ENCODE measurements around the gene RNU7-1. TPM values are rescaled to one million over a fixed set of nuclear protein-coding genes. Genes with fewer than 3 reads are reported as not detected.

Gene RNU7-1
- total and polyA plus RNA-seq, 9 of the 15 experiments (the other 6 are each of a cell fraction or from before 2014, with no cell fraction given) = not detected

DNA sequence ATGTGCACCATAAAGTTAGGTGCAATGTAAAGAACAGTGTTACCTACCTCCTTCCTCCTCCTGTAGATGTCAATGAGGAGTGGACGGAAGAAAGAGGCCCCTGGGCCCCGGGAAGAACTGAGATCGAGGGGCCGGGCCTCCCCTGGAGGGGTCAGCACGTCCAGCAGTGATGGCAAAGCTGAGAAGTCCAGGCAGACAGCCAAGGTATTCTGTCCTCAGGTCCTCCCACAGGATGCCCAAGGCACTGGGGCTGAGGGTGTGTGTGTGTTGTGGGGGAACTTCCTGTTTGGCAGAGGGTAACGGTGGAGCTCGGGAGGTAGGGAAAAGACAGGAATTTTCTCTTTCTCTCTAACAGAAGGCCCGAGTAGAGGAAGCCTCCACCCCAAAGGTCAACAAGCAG is 9.5 kb upstream of the RNU7-1 start:
- DNase-seq (ENCODE audit: extremely low read depth in 1 of 4, low spot score in 3 of 4) = no peak
- Histone ChIP-seq H3K27me3 (ENCODE audit: control insufficient read depth in 2 of 2, insufficient read depth in 2 of 2, low read length in 2 of 2) (no peaks in the 10 kb centered on the region), H3K4me1 (replicated peaks in 1 of 2; ENCODE audit: control insufficient read depth in 2 of 2, insufficient read depth in 2 of 2, low read length in 2 of 2) (peaks cover 33 to 51% of the 10 kb centered on the region in 2 experiments; a peak in 4 of 5 replicates), H3K4me2 (ENCODE audit: insufficient read depth, low read length) (no peak overlapping the region), H3K36me3 (ENCODE audit: control insufficient read depth, insufficient read depth, low read length) (peaks cover 57% of the 10 kb centered on the region; the same call in 2 of the 3 replicates), H3K4me3 (no peak overlapping the region), H3K9ac (ENCODE audit: insufficient read depth in 1 of 2, low read depth in 2 of 2, low read length in 2 of 2) (peak overlapping the region in 1 of 2 experiments; percentile 60; a peak in 1 of 4 replicates), H3K9me3 (replicated peaks; ENCODE audit: control insufficient read depth, insufficient read depth, low read depth, low read length) (no peaks in the 10 kb centered on the region), H3K27ac (ENCODE audit: extremely low read depth, low read depth, low read length) (no peak overlapping the region), H4K20me1 (replicated peaks; ENCODE audit: control insufficient read depth, insufficient read depth, low read length) (no peaks in the 10 kb centered on the region), H2AFZ (ENCODE audit: low read depth, low read length) (no peak overlapping the region), H3K9me1 (ENCODE audit: control insufficient read depth, insufficient read depth, low read length) (no peaks in the 10 kb centered on the region), H3K79me2 (ENCODE audit: control insufficient read depth, insufficient read depth, low read length) (peaks cover 41% of the 10 kb centered on the region)
- CTCF ChIA-PET (ENCODE audit: low intra/inter-chr PET ratio) = no interaction called here
- BruUV-seq (replicated peaks) = no TSS peak
- intact Hi-C loops (cut with micrococcal nuclease) = no loop called here
- FAIRE-seq = no peak
- in situ Hi-C loops (cut with MboI) = no loop called here
- no CpG with 5 or more reads among the region's 8 CpGs for WGBS (ENCODE audit: insufficient coverage, low coverage, missing lambda C conversion rate)
- no peak for ATAC-seq
- TF ChIP-seq TSC22D4 (tag; IDR thresholded peaks at IDR 0.05) (no peak), ZNF830 (CRISPR knock-in tag; IDR thresholded peaks at IDR 0.05) (no peak), ETS2 (tag; IDR thresholded peaks at IDR 0.05; ENCODE audit: borderline replicate concordance, poor library complexity, severe bottlenecking) (no peak), NEUROD1 (IDR thresholded peaks at IDR 0.05; ENCODE audit: borderline replicate concordance, low read depth, low read length, partially characterized antibody) (no peak), SMARCA5 (IDR thresholded peaks at IDR 0.05) (no peak), POLR2AphosphoS2 (IDR thresholded peaks at IDR 0.05; ENCODE audit: low read length) (no peak), ZNF445 (CRISPR knock-in tag; IDR thresholded peaks at IDR 0.05; ENCODE audit: low read depth) (no peak), WHSC1 (IDR thresholded peaks at IDR 0.05; ENCODE audit: low read length) (no peak), ARID1B (IDR thresholded peaks at IDR 0.05) (no peak)
- TF ChIP-seq, protein P1, sequence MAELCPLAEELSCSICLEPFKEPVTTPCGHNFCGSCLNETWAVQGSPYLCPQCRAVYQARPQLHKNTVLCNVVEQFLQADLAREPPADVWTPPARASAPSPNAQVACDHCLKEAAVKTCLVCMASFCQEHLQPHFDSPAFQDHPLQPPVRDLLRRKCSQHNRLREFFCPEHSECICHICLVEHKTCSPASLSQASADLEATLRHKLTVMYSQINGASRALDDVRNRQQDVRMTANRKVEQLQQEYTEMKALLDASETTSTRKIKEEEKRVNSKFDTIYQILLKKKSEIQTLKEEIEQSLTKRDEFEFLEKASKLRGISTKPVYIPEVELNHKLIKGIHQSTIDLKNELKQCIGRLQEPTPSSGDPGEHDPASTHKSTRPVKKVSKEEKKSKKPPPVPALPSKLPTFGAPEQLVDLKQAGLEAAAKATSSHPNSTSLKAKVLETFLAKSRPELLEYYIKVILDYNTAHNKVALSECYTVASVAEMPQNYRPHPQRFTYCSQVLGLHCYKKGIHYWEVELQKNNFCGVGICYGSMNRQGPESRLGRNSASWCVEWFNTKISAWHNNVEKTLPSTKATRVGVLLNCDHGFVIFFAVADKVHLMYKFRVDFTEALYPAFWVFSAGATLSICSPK (IDR thresholded peaks at IDR 0.05; ENCODE audit: borderline replicate concordance) = no peak
- POLR2A ChIA-PET = interaction anchor here (0.6 to 8.1 kb wide), 5 partner anchors 8 to 350 kb away, joined by 3 to 61 read pairs (median 5); partner anchors contain the start of genes C12orf57 and RNU7-1

Measured in K562 (cell line).